ENCODE measurements around the gene CCDC190.
"Not testable (repeated sequence)": the region's sequence is repeated elsewhere in the genome, so short reads cannot be mapped to it uniquely, and the experiment has no call there.

- TF ChIP-seq HDGF (IDR thresholded peaks at IDR 0.05; ENCODE audit: borderline replicate concordance); NFRKB (IDR thresholded peaks at IDR 0.05); ARNT (IDR thresholded peaks at IDR 0.05); SP1 (IDR thresholded peaks at IDR 0.05); FOXK2 (IDR thresholded peaks at IDR 0.05); ELF4 (IDR thresholded peaks at IDR 0.05); L3MBTL2 (conservative IDR thresholded peaks at IDR 0.05); FOXM1 (IDR thresholded peaks at IDR 0.05; ENCODE audit: borderline replicate concordance); BHLHE40 (IDR thresholded peaks at IDR 0.05; ENCODE audit: borderline replicate concordance); SUZ12 (IDR thresholded peaks at IDR 0.05); FOXA1 (IDR thresholded peaks at IDR 0.05); TARDBP (IDR thresholded peaks at IDR 0.05); ZNF384 (IDR thresholded peaks at IDR 0.05): not testable (repeated sequence)
- TF ChIP-seq, protein P1, sequence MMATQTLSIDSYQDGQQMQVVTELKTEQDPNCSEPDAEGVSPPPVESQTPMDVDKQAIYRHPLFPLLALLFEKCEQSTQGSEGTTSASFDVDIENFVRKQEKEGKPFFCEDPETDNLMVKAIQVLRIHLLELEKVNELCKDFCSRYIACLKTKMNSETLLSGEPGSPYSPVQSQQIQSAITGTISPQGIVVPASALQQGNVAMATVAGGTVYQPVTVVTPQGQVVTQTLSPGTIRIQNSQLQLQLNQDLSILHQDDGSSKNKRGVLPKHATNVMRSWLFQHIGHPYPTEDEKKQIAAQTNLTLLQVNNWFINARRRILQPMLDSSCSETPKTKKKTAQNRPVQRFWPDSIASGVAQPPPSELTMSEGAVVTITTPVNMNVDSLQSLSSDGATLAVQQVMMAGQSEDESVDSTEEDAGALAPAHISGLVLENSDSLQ (IDR thresholded peaks at IDR 0.05) = not testable (repeated sequence)
Measured at GRCh38 chr1:162818136-162818535, 42.8 kb downstream of the CCDC190 start.
